DMS 273 (cell line): ENCODE data around the gene SIAE.

Experiments
- DNase-seq: peaks from one replicate; lab custom pipeline; 2025; ENCODE audit not compliant: unreplicated experiment; lab: John Stamatoyannopoulos, UW

Gene SIAE

DNA sequence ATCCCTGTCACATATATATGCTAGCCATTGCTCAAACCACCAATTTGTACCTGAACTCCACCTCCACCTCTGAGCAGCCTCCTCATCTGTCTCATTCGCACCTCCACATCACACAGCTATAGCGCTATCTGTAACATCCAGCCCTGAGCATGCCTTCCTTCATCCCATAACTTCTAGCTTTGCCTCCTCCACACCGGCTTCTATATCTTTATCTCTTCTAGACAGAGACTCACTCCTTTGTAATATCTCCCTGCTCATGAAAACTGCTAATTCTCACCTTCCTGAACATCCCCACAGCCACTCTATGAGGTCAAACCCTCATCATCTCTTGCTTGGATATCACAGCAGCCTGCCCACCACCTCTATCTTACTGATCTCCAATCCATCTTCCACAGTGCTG is 5.9 kb downstream of the SIAE start:
- DNase-seq, result no peak

DNA sequence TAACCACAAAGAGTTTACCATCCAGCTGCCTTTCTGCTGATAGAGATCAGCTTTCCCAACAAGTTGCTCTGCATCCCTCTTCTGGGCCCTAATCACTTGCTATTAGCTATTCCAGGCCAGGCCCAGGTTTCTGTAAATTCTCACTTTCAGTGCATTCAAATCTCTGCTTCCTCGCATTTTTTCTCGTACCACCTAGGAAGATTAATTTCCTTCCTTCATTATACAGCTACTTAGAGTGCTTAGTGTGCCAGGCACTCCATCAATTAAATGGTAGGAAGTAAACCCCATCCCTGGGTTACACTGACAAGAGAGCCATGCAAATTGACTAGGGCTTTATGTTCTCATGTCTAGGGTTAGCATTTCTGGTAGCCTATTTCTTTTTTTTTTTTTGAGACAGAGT is 9.7 kb downstream of the SIAE start:
- no peak for DNase-seq

DNA sequence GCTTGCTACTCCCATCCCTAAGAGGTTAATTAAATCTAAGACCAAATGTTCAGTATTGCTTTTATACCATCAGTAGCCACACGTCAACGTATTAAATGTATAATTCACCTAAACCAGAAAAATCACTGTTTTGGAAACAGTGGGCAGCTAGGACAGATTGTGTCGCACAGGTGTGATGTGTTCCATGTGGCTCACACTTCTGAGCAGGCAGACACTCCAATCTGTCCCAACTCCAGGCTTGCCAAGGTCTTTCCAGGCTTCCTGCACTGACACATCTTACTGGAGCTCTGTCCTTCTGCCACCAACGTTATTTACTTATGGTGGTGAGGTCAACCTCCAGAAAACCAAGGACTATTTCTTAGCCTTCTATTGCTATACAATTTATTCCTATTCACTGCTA is 11.4 kb downstream of the SIAE start:
- peak; percentile 25 for DNase-seq

DNA sequence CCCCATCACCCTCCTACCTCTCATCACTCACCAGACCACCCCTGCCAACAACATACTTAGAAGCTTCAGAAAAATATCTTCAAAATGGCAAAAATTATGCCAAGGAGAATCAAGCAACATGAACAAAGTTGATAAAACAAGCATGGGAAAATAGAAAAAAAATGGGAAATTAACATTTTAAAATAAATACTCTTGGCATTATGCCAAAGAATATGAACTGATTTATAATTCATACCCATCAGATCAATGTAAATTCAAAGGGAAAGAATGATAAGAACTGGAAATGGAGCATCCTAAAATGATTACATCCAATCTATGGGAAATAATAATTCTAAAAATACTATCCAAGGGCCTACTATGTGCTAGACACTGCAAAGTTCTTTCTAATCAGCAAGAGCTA is 12.0 kb downstream of the SIAE start:
- no peak for DNase-seq

DNA sequence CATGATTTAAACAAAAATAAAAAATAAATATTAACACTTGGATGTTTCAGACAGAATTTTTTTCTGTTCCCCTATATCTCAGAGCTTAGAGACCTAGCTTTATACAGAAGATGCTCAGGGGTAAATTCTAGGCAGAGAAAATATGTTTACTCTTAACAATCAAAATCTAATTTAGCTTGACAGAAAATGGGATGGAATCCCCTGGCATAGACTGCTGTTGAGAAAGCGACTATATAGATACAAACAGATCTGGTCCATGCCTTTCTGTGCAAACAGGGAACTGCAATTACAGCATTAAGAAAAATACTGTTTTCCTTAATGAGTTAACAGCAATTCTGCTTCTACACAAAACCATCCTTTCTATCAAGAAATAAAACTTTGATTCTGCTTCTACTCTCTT is 14.6 kb downstream of the SIAE start:
- DNase-seq, result no peak

DNA sequence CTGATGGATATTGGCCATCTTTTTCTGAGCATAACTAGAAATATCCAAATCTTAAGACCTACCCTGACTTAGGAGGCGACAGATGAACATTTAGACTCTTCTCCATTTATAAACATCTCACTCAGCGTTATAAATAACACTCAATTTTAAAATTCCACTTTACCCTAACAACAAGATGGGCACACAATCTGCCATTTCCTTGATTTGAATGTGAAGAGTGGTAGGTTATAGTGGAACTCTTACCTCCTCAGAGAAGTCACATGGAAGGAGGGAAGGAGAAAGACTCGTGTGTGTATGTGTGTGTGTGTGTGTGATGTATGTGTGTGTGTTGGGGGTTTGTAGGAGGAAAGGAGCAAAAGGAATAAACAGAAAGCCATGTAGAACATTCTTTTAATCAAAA is 15.0 kb downstream of the SIAE start:
- DNase-seq, result no peak

DNA sequence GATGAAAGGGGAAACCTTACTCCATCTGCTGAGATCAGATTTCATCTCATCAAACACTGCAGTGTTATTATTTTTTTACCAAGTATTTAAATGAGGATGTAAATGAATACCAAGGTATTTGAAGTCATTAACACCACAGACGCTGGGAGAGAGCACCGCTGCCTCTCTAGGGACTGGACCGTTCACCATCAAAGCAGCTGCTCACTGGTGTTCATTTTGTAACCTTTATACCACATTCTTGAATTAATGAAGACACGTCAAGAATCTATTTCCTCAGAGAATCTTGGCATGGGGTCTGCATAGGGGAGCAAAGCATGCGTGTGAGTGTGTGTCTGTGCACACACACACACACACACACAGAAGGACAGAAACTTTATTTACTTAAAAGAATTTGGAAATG is 15.6 kb downstream of the SIAE start:
- peak; percentile 55 for DNase-seq

DNA sequence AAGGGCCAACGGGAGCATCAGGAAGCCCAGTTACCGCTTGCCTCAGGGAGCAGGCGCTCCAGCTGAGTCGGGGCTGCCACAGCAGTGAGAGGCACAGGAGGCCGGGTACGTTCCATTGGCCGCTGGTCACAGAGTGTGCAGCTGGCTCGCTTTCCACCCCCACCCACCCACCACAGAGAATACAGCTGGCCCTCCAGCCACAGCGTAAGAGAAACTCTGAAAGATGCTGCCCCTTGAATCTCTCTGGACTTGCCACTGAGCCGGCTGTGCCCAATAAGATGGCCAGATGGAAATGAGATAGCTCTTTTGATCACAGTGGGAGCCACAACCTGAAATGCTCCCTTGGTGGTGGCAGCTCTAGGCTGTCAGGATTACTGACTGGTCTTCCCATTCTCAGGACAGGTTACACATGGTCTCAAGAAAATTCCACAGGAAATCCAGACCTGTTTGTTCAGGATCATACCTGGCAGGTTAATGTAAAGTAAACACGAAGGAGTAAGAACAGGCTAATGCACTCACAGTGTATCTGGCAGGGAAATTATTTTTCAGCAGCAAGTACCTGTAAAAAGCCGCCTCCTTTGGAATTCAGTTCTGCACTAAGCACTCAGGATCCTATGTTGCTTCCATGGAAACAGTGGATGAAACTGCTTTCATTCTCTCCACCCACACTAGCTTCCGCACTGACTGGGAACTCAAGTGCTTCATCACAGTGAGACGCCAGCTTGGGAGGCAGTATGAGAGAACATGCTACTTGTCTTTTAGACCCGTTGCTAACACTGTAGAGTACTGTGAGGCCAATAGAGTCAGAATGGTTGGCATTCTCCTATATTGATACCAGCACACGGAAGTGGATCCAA is 16.5 kb downstream of the SIAE start:
- DNase-seq, result peak; percentile 82

DNA sequence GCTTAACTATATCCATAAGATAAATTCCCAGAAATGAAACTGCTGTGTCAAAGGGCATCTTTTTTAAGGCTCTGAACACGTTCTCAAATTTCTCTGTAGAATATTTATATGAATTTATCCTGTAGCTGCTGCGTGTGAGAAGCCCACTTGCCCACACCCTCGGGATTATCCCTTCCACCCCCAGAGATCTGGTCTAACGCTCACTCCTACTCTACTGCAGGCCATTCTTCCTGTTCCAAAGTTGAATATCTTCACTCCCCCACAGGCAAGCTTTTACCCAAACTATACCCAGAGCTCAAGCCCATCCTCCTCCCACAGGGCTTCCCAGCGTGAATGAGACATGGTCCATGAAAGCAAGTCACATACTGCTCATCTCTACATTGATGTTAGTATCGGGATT is 24.9 kb downstream of the SIAE start:
- no peak for DNase-seq

DNA sequence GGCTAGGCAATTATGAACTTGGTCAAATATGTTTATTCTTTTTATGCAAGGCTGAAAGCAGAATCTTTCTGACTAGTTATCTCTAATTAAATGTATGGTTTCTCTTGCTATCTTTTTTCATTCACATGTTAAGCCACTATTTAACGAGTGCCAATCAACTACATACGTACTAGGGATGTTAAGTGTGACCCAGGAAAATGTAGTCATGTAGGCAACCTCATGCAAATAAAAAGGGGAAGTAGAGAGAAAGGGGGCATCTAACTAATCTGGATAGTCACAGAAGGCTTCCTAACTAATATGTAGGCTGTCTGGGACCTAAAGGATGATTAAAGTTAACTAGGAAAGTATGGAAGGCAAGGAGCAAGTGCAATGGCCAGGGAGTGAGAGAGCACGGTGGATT is 27.4 kb downstream of the SIAE start:
- DNase-seq, result no peak

DNA sequence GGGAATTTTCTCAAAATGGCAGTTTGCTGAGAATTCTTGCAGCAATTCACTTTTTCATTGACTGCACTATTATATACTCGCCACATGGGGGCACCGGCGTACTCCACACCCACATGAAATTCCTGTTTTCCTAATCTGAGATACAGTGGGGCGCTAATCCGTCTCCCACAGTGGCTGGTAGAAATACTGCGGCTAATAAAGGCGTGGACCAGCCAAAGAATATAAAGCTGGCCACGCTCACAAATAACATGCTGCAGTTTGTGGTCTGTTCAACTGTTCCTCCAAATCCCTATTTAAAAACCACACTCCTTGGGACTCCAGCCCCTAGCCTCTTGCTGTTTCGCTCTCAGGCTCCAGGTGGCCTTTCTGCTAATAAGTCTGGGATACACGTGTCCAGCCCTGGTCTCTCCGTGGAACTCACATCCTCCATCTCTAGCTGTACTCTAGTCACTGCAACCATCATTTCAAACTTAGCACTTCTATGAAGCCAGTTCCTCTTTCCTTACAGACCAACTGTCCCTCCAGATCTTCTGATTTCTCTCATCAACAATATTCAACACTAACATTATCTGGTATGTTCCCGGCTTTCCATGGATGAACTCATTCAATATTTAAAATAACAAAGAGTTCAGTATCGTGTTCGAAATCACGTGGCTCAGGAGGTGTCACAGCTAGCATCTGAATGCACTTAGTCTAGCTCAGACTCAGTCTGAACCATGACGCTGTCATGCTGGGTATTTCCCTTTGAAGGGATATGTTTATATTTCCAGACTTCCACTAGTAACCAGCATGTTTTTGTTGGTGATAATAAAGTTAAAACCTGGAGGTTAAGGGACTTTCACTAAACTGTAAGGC is 28.9 kb downstream of the SIAE start:
- DNase-seq, result peak; percentile 78

DNA sequence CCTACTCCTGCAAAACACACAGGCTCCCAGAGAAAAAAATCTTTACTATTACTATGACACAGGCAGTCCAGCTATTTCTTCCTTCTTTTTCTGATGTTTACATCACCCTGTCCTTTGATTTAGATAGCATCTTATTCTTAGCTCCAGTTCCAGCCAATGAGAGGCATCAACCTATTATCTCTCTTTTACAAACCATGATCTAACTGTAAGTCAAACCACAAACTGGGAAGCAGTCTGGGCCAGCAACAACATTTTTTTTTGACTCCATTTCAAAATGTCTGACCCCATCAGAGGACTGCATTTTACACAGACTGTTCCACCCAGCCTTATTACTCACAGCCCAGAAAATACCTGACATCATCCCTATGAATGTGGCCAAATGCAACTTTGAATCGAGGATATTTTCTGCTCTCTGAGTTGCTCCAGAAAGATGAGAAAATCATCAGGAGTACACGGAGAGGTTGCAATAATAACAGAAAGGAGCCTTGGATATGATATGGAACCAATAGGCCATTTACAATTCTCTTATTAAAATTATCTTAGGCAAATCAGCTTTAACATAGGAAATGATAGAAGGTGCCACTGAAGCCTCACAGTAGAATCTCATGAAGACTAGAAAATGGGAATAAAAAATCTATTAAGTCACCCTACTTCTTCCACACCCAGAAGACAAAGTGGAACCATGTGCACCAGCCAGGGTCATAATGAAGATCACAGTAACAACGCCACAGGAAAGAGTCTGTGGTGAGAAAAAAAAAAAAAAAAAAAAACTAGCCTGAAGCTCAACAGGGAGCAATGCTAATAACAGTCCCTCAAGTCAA is 29.7 kb downstream of the SIAE start:
- no peak for DNase-seq

DNA sequence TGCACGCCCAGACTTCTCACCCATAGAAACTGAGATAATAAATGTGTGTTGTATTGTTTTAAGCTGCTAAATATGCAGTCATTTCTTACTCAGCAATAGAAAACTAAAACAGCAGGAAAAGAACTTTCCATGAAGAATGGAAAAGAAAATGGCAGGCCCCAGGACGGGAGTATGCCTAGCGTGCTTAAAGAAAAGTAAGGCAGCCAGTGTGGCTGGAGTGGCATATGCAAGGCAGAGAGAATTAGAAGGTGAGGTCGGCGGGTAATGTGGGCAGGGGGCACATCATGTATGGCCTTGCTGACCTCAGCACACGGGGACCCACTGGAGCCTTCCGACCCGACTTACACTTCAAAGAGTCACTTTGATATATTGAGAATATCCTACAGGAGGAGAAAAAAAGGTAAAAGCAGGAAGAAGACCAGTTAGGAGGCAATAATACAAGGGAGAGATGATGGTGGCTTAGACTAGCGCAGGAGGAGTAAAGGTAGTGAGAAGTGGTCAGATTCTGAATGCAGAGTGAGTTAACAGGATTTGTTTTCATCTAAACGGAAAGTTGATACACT is 30.4 kb downstream of the SIAE start:
- no peak for DNase-seq

DNA sequence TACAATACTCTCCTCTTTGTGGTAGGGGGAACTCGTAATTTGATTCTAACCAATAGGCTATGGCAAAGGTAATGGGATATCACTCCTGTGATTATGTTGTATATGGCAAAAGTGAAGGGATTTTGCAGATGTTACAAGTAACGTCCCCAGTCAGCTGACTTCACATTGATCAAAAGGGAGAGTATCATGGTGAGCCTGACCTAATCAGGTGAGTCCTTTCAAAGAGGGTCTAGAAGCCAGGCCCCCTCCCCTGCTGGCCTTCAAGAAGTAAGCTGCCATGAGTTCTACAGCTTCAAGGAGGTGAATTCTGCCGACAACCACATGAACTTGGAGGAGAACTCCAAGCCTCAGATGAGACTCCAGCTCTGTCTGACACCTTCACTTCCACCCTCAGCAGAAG is 30.9 kb downstream of the SIAE start:
- DNase-seq, result no peak

DNA sequence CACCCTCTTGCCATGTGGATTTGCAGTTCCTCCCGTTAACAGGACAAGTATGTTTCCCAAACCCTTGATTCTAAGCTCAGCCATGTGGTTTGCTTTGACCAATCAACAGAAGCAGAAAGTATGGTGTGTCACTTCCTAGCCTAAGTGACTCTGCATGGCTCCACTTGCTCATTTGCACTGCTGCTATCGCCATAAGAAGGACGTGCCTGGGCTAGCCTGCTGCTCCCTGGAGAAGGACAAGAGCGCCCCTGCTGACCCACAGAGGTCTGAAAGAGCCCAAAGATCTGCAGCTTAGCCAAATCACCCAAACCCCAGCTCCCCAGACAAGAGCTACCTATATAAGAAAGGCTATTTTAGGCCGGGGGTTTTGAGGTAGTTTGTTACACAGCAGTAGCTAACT is 32.9 kb downstream of the SIAE start:
- no peak for DNase-seq

DNA sequence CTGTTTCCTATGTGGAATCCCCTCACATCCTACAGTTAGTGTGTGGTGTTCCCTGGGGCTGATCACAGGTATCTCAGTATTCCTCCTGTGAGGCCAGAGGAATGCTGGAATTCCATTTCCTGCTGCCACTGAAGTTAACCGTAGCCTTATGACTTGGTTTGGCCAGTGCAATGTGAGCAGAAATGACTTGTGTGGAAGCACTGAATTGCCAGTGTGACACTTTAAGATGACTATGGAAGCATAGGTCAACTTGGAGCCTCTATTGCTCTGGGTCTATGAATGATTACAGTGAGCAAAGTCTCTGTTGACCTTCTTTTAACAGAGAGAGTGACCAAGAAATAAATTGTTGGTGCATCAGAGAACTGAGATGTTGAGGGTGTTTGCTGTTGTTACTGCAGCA is 34.4 kb downstream of the SIAE start:
- DNase-seq, result no peak

DNA sequence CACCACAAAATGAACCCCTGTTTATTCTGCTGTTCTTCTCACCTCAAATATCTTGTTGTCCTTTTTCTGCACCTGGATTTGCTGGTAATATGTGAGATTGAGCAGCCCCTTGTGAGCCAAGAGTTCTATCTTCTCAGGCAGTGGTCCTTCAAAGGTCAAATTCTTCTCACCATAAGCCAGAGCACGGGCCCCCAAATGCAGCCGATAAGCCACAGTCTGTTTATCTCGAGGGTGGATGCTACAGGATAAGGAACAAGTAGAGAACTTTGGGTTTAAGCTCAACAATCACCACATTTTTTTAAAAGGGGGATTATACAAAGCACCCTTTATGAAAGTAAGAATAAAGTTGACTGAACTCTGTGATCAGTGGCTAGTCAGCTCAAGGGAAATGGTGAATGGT is 35.0 kb downstream of the SIAE start:
- no peak for DNase-seq

DNA sequence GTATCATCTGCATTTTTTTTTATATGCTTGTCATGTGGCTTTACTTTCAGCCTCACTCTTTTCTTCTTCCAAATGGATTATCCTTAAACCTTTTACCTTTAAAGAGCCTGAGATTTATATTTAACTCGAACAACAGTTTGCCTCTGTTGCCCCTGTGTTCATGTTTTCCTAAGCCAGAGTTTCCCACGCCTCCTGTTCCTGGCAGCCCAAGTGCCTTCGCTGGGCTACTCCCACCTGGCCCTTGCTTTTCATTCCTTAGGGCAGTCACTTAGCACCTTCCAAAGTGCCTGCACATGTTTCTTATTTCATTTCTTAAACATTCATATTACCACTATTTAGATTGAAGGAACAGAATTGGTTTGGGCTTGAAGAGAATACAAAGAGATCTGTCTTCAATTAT is 37.6 kb downstream of the SIAE start:
- no peak for DNase-seq

DNA sequence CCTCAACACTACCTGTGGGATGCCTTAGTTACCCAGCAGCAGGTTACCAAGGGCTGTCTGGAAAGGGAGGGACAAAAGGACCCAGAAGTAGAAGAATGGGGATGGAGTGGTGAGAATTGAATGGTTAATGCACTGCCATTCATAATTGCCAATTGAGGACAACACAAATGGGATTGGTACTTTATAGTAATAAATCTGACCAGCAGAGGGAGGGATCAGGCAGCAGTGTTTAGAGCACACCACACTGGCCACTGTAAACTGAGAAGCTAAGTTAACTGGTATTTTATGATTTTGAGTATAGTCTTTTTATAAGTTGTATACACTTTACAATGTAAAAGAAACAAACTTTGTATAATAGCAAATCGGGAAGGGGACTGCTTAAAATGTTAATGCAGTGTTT is 40.2 kb downstream of the SIAE start:
- peak; percentile 7 for DNase-seq

DNA sequence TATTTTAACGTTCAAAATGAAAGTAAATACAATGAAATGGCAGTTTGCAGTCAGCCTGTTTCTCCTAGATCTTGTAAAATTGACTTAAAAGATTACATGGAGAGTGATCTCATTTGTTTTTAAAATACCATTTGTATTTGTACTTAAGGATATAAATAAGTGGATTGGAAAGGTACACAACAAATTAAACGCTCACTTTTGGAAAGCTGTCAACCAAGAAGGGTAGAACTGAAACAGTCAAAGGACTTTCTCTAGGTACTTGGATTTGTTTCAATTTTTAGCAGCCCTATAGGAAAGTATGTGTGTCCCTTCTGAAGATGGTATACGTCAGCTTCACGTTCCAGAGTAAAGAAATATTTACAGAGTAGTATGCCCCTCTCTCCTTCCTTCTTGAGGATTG is 43.6 kb downstream of the SIAE start:
- no peak for DNase-seq

DNA sequence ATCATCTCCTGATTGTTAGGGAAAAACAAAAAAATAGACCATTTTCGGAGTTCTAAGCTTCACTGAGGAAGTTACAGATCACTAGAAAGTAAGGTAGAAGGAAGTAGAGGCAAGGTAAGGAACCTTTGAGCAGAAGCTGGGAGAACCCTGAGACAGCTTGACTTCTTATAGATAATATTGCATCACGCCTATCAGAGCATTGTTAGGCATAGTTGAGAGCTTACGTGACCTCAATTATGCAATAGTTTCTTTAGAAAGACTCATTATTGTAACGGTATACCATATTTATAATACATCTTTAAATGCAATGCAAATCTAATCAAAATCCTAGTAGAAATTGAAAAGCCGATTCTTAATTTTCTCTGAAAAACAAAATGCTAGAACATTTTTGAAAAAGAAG is 46.0 kb downstream of the SIAE start:
- no peak for DNase-seq
